Measurements from ENCODE around the gene EBI3. TPM values are rescaled to one million over a fixed set of nuclear protein-coding genes. Genes with fewer than 3 reads are reported as not detected.

EBI3 gene
- total and polyA plus RNA-seq, 2 of the 13 experiments (the other 11 are each of a cell fraction or from before 2014, with no cell fraction given) = 3.4 TPM; not detected in 1

DNA sequence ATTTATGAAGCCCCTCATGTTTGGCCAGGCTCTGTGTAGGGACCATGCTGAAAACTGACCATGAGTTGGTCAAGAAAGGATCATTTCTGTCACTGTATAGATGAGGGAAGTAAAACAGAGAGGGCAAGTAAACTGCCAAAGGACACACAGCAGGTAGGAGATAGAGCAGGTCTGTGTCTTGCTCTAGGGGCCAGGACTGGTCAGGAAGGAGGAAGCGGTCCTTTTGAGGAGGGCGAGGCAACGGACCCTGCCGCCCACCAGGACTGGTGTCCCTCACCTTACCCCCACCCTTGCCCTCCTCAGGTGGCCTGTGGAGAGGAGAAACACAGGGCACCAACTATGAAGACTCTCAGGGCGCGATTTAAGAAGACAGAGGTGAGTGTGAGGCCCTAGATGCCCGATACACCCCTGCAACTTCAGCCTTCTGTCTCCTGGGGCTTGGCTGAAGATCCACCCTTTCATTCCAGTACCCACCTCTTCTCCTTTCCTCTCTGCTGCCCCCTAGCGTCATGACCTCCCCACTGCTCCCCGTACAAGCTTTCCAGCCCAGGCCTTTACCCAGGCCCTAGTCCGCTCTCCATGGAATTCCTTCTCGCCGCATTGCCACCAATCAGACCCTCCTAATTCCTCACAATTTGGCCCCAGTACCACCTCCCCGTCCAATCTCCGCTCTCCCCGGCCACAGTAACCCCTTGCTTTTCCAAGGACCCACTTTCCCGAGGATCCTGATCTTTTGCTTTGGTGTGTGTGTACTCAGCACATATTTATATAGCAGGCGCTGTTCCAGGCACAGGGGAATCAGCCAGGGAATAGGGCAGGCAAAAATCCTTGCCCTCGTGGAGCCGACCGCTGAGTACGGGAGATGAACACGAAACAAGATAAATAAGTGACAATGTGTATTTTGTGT is 43.0 kb upstream of the EBI3 start (continued):
- 0 out of 2 replicates have a peak, but pooled peaks have one; percentile 39 for TF ChIP-seq ZNF687 (CRISPR knock-in tag; IDR thresholded peaks at IDR 0.05)
- no peak for TF ChIP-seq SOX6 (IDR thresholded peaks at IDR 0.05)
- TF ChIP-seq SOX6 (CRISPR knock-in tag; IDR thresholded peaks at IDR 0.05) = 0 out of 2 replicates have a peak, but pooled peaks have one; percentile 16
- peak; percentile 10; the same call in 1 of the 2 replicates for TF ChIP-seq ZNF605 (CRISPR knock-in tag; IDR thresholded peaks at IDR 0.05)
- TF ChIP-seq, protein P1, sequence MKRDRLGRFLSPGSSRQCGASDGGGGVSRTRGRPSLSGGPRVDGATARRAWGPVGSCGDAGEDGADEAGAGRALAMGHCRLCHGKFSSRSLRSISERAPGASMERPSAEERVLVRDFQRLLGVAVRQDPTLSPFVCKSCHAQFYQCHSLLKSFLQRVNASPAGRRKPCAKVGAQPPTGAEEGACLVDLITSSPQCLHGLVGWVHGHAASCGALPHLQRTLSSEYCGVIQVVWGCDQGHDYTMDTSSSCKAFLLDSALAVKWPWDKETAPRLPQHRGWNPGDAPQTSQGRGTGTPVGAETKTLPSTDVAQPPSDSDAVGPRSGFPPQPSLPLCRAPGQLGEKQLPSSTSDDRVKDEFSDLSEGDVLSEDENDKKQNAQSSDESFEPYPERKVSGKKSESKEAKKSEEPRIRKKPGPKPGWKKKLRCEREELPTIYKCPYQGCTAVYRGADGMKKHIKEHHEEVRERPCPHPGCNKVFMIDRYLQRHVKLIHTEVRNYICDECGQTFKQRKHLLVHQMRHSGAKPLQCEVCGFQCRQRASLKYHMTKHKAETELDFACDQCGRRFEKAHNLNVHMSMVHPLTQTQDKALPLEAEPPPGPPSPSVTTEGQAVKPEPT (CRISPR knock-in tag; IDR thresholded peaks at IDR 0.05; ENCODE audit: low read depth) = no peak
- peak; percentile 33; the same call in 1 of the 2 replicates for TF ChIP-seq GATAD2A (CRISPR knock-in tag; IDR thresholded peaks at IDR 0.05)
- TF ChIP-seq NCOA2 (CRISPR knock-in tag; IDR thresholded peaks at IDR 0.05) = no peak
- no peak for TF ChIP-seq MED8 (CRISPR knock-in tag; IDR thresholded peaks at IDR 0.05; ENCODE audit: insufficient replicate concordance)
- TF ChIP-seq, protein P2, sequence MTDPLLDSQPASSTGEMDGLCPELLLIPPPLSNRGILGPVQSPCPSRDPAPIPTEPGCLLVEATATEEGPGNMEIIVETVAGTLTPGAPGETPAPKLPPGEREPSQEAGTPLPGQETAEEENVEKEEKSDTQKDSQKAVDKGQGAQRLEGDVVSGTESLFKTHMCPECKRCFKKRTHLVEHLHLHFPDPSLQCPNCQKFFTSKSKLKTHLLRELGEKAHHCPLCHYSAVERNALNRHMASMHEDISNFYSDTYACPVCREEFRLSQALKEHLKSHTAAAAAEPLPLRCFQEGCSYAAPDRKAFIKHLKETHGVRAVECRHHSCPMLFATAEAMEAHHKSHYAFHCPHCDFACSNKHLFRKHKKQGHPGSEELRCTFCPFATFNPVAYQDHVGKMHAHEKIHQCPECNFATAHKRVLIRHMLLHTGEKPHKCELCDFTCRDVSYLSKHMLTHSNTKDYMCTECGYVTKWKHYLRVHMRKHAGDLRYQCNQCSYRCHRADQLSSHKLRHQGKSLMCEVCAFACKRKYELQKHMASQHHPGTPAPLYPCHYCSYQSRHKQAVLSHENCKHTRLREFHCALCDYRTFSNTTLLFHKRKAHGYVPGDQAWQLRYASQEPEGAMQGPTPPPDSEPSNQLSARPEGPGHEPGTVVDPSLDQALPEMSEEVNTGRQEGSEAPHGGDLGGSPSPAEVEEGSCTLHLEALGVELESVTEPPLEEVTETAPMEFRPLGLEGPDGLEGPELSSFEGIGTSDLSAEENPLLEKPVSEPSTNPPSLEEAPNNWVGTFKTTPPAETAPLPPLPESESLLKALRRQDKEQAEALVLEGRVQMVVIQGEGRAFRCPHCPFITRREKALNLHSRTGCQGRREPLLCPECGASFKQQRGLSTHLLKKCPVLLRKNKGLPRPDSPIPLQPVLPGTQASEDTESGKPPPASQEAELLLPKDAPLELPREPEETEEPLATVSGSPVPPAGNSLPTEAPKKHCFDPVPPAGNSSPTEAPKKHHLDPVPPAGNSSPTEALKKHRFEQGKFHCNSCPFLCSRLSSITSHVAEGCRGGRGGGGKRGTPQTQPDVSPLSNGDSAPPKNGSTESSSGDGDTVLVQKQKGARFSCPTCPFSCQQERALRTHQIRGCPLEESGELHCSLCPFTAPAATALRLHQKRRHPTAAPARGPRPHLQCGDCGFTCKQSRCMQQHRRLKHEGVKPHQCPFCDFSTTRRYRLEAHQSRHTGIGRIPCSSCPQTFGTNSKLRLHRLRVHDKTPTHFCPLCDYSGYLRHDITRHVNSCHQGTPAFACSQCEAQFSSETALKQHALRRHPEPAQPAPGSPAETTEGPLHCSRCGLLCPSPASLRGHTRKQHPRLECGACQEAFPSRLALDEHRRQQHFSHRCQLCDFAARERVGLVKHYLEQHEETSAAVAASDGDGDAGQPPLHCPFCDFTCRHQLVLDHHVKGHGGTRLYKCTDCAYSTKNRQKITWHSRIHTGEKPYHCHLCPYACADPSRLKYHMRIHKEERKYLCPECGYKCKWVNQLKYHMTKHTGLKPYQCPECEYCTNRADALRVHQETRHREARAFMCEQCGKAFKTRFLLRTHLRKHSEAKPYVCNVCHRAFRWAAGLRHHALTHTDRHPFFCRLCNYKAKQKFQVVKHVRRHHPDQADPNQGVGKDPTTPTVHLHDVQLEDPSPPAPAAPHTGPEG (CRISPR knock-in tag; IDR thresholded peaks at IDR 0.05) = no peak
- TF ChIP-seq, protein P3, sequence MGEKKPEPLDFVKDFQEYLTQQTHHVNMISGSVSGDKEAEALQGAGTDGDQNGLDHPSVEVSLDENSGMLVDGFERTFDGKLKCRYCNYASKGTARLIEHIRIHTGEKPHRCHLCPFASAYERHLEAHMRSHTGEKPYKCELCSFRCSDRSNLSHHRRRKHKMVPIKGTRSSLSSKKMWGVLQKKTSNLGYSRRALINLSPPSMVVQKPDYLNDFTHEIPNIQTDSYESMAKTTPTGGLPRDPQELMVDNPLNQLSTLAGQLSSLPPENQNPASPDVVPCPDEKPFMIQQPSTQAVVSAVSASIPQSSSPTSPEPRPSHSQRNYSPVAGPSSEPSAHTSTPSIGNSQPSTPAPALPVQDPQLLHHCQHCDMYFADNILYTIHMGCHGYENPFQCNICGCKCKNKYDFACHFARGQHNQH (CRISPR knock-in tag; IDR thresholded peaks at IDR 0.05) = peak; percentile 32; the same call in 1 of the 2 replicates
- TF ChIP-seq MTERF4 (CRISPR knock-in tag; IDR thresholded peaks at IDR 0.05) = no peak
- peak; percentile 53; the same call in 1 of the 2 replicates for TF ChIP-seq ZNF501 (CRISPR knock-in tag; IDR thresholded peaks at IDR 0.05)
- peak; percentile 99 for TF ChIP-seq ZNF768 (CRISPR knock-in tag; IDR thresholded peaks at IDR 0.05)
